Thyroid gland (tissue), 4 donors: ENCODE results near the gene ADCY1.
"Not testable (repeated sequence)": the region's sequence is repeated elsewhere in the genome, so short reads cannot be mapped to it uniquely, and the experiment has no call there.

Experiments used
- CTCF ChIP-seq, 6 experiments: fragments of 200-600 bp in 3 of 6; fragments of 450-650 bp in 3 of 6; sonication (generic) in 3 of 6; IDR thresholded peaks; one replicate each; pipeline ENCODE4 v1.5.1; 2016 to 2019; ENCODE audit warnings: antibody characterized with exemption in 6 of 6, mild to moderate bottlenecking in 2 of 6, inconsistent platforms in 1 of 6, moderate library complexity in 1 of 6
- POLR2A ChIP-seq, 2 donors: fragments of 450-650 bp; IDR thresholded peaks; one replicate each; pipeline ENCODE4 v1.6.1; 2017; ENCODE audit warnings: antibody characterized with exemption in 2 of 2, mild to moderate bottlenecking in 2 of 2, moderate library complexity in 1 of 2

- not testable (repeated sequence) for TF ChIP-seq CTCF, POLR2A (IDR thresholded peaks at IDR 0.05)
Measured at GRCh38 chr7:45725231-45725630, 151.1 kb downstream of the ADCY1 start.
